ENCODE results near the gene ADAMTSL3. TPM values are rescaled to one million over a fixed set of nuclear protein-coding genes. Genes with fewer than 3 reads are reported as not detected.

Gene ADAMTSL3
- total and polyA plus RNA-seq, 2 of the 4 experiments (the other 2 are of a cell fraction): under 0.01 to 0.02 TPM

DNA sequence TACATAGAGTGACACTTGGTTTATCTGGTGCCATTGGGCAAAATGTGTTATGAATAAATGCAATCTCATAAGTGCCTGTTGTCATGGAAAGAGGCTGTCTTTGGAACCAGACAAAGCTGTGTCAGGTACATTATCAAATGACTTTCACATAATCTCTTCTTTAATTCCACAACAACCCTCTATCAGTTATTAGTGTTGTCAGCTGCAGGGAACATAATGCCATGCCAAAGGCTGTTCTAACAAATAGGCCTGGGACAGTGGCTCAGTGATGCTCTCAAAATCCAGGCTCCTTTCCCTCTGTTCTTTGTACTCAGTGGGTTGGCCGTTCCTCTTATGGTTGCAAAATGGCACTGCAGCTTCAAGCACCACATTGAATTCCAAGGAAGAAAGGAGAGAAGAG lies 91.8 kb downstream of the ADAMTSL3 start:
- no peak overlapping the region for H3K14ac ChIP-seq (replicated peaks; ENCODE audit: low read depth, low read length)
- H4K8ac ChIP-seq (ENCODE audit: low read depth in 2 of 2, low read length in 2 of 2): no peak overlapping the region
- no peak overlapping the region for H3K4me3 ChIP-seq (ENCODE audit: insufficient read depth, low read depth, low read length)
- H3K4ac ChIP-seq (ENCODE audit: low read depth, low read length): no peak overlapping the region
- H3K4me2 ChIP-seq (ENCODE audit: low read depth, low read length): no peak overlapping the region
- no peaks in the 10 kb centered on the region for H4K20me1 ChIP-seq (ENCODE audit: insufficient read depth, low read length)
- H3K27me3 ChIP-seq (ENCODE audit: control insufficient read depth, insufficient read depth, low read length): no peaks in the 10 kb centered on the region
- no peak overlapping the region for H3K9ac ChIP-seq (ENCODE audit: low read depth, low read length)
- in situ Hi-C loops (cut with MboI; ENCODE audit: low sequenced_read_pairs) (no loop called here), dilution Hi-C loops (cut with HindIII; ENCODE audit: low sequenced_read_pairs, unreplicated experiment) (no loop called here), intact Hi-C loops (cut with micrococcal nuclease) (no loop called here)
- no peak overlapping the region for H2BK15ac ChIP-seq (ENCODE audit: low read depth, low read length)
- no peak overlapping the region for H4K91ac ChIP-seq (ENCODE audit: insufficient read depth, low read depth, low read length)
- H3K9me1 ChIP-seq (ENCODE audit: insufficient read depth, low read length): no peaks in the 10 kb centered on the region
- no peak overlapping the region for H2BK20ac ChIP-seq (ENCODE audit: low read depth, low read length)
- no peak overlapping the region for H3K18ac ChIP-seq (ENCODE audit: low read depth, low read length)
- H3K56ac ChIP-seq (ENCODE audit: extremely low read depth, insufficient read depth, low read length): no peak overlapping the region
- H3K79me1 ChIP-seq (ENCODE audit: low read depth in 1 of 2, low read length in 2 of 2): no peaks in the 10 kb centered on the region
- WGBS, 2 experiments (ENCODE audit: extremely low coverage in 2 of 2, insufficient read length in 1 of 2): no CpG with 5 or more reads among the region's 1 CpG
- BruUV-seq (replicated peaks): no TSS peak
- TF ChIP-seq FOS (IDR thresholded peaks at IDR 0.05; ENCODE audit: low read depth, low read length) (no peak), RAD21 (IDR thresholded peaks at IDR 0.05; ENCODE audit: low read length) (no peak)
- no peak overlapping the region for H2BK5ac ChIP-seq (ENCODE audit: low read depth, low read length, poor library complexity, severe bottlenecking)
- H2BK120ac ChIP-seq (ENCODE audit: low read depth, low read length): no peak overlapping the region
- no peak for DNase-seq
- H3K27ac ChIP-seq (ENCODE audit: insufficient read depth, low read length): no peak overlapping the region
- H2AK9ac ChIP-seq (replicated peaks; ENCODE audit: low read depth, low read length, poor library complexity): no peak overlapping the region
- no peak overlapping the region for H4K5ac ChIP-seq (ENCODE audit: low read depth, low read length)
- H2AK5ac ChIP-seq (ENCODE audit: low read depth, low read length): no peak overlapping the region
- ChIA-PET POLR2A (ENCODE audit: unreplicated experiment) (no interaction called here), CTCF (no interaction called here)
- ATAC-seq (ENCODE audit: low read depth): no peak
- H3K4me1 ChIP-seq (ENCODE audit: control insufficient read depth, insufficient read depth, low read length): no peaks in the 10 kb centered on the region
- peaks cover 6% of the 10 kb centered on the region for H3K9me3 ChIP-seq (ENCODE audit: control insufficient read depth, insufficient read depth, low read length)
- H3K36me3 ChIP-seq (ENCODE audit: control insufficient read depth, insufficient read depth, low read length): no peaks in the 10 kb centered on the region
- no peak overlapping the region for H2AFZ ChIP-seq (replicated peaks; ENCODE audit: low read length, poor library complexity)
- no peak overlapping the region for H3K23ac ChIP-seq (ENCODE audit: low read depth, low read length)
